HG03135 (cell line): ENCODE data around the gene MT1H.

ENCODE experiments used
- ATAC-seq: cut with Tn5 transposase; IDR thresholded peaks from one replicate; pipeline ENCODE4 v1.9.1; 2021; ENCODE audit warnings: mild to moderate bottlenecking, moderate library complexity; ENCODE audit not compliant: unreplicated experiment

MT1H gene

GRCh38 chr16:56636616-56637413 lies 32.8 kb upstream of the MT1H start:
- ATAC-seq, result no peak

GRCh38 chr16:56637814-56638750 lies 31.5 kb upstream of the MT1H start, which contains the start of gene MT1A:
Gene MT1A (plus strand): TSS chr16:56638666. CDS start chr16:56638739, 73 bp downstream.
- no peak for ATAC-seq

- no peak for ATAC-seq
Observed at GRCh38 chr16:56639045-56639444, 30.6 kb upstream of the MT1H start.

- no peak for ATAC-seq
Observed at GRCh38 chr16:56640076-56640475, 29.5 kb upstream of the MT1H start.

DNA sequence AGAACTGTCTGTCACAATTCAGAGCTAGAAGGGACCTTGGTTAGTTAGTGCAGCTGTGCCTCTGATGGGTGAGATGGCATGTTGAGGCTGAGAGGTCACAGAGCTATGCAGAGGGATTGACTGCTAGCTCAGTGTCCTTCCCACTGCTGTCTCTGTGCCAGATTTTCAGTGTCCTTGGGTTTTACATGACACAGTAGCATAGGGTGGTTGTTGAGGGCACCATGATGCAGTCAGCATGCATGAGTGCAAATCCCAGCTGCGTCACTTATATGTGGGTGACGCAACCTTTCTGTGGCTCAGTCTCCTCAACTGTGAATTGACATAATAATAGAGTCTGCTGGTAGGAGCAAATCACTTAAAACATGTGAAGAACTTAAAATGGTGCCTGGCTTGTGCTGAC lies 28.4 kb upstream of the MT1H start:
- ATAC-seq, result no peak

GRCh38 chr16:56643080-56643778 lies 26.4 kb upstream of the MT1H start:
- ATAC-seq, result no peak

GRCh38 chr16:56643833-56644232 lies 25.8 kb upstream of the MT1H start:
- no peak for ATAC-seq

- ATAC-seq, result no peak
Observed at GRCh38 chr16:56645311-56645710, 24.3 kb upstream of the MT1H start.

GRCh38 chr16:56645838-56646237 lies 23.8 kb upstream of the MT1H start:
- no peak for ATAC-seq

DNA sequence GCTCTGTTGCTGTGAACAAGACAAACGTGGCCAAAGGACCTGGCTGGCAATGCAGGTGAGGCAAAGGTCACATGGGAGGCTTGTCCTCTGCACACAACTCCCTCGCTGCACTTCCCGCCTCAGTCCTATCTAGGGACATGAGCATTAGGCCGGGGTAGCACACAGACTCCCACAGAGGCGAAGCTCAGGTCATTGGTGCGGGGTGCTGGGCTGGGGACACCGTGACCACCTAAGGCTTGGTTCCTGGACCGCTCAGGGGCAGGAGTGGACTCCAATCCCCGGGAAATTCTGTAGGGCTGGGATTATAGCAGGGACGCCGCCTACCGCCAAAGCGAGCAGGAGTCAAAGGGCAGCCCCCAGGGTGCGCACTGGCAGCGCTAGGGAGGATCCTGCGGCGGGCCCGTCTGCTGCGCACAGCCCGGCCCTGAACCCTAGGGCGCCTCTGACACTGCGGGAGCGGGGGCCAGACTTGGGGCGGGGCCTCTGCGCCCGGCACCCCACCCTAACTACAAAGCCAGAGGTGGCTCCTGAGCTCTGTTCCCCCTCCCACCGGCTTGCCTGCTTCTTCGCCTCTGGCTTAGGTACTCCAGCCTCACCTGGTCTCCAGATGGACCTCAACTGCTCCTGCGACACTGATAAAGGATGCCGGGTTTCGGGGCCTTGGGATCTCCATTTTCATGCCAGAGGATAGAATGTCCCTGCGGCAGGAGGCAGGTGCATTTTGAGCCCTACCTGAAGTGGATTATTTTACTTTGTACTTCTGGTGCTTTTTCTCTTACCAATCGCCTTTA lies 21.8 kb upstream of the MT1H start:
- no peak for ATAC-seq

GRCh38 chr16:56649271-56649670 lies 20.3 kb upstream of the MT1H start:
- no peak for ATAC-seq

DNA sequence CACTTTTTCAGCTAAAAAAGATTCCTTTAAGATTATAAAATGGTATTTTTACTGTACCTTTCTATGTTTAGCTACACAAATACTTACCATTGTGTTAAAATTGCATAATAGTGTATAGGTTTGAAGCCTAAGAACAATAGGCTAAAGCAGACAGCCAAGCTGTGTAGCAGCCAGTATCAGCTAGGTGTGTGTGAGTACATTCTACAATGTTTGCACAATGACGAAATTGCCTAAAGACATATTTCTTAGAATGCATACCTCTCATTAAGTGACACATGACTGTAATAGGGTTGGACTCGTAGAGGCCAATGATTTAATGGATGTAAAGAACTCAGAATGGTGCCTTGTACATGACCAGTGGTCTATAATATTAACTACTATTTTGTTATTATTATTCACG lies 19.8 kb upstream of the MT1H start:
- no peak for ATAC-seq

DNA sequence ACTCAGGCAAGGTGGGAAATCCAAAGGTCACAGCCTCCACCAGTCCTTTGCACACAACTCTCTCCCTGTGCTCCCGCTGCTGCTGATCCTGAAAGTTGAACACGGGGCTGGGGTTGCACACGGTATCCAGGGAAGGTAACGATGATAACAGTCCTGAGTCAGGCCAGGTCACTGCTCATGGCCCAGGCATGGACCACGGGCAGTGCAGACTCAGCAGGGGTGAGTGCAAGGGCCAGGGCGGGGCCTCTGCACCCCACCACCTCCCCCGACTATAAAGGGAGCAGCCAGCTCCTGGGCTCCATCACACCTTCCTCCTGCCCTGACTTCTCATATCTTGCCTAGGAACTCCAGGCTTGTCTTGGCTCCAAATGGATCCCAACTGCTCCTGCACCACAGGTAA lies 18.0 kb upstream of the MT1H start, which contains the start of gene MT1B:
MT1B (plus strand) TSS at position 301 of the 400 bp plus-strand sequence; CDS start at position 369, 68 bp downstream.
- ATAC-seq, result no peak

DNA sequence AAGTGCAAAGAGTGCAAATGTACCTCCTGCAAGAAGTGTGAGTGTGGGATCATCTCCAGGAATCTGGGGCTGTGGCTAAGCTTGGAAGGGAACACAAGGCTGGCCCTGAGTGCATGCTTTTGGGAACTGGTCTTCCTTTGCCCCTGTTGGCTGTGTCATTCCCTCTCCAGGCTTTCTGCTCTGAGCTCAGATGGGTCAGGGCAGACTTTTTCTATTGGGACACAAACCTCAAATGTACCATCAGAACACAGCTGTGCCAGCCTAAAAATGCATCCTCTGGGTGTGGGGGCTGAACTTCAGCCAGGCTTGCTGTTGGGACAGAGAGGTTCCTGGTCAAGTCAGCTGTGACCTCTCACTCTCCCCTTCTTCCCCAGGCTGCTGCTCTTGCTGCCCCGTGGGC lies 17.0 kb upstream of the MT1H start:
- no peak for ATAC-seq

- ATAC-seq, result no peak
Observed at GRCh38 chr16:56653218-56653617, 16.4 kb upstream of the MT1H start.

DNA sequence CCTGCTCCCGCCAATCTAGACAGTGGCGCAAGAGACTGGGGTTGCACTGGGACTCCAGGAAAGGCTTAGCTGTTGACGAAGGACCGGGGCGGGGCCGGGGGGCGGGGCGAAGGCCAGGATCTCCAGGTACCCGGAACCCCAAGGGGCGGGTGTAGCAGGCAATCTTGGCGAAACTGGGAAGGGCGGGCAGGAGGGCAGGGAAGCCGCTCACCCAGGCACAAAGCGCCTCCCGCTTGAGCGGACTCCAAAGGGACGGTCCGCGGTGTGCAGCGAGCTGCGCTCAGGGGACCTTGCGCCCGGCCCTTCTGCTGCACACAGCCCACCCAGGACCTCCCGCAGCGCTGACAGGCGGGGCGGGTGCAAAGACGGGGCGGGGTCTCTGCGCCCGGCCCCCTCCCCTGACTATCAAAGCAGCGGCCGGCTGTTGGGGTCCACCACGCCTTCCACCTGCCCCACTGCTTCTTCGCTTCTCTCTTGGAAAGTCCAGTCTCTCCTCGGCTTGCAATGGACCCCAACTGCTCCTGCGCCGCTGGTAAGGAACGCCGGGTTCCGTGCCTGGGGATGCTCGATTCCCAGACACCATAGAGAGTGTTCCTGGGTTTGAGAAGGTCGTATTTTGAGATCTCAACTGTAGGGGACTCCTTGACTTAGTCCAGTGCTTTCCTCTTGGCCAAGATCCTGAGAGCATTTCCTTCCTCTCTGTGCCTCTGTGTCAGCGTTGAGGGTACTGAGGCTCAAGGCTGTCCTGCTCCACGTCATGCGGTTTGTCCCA lies 11.9 kb upstream of the MT1H start, which contains the start of gene MT1F:
MT1F (plus strand) TSS at position 405 of the 772 bp plus-strand sequence; CDS start at position 505, 100 bp downstream.
- no peak for ATAC-seq

DNA sequence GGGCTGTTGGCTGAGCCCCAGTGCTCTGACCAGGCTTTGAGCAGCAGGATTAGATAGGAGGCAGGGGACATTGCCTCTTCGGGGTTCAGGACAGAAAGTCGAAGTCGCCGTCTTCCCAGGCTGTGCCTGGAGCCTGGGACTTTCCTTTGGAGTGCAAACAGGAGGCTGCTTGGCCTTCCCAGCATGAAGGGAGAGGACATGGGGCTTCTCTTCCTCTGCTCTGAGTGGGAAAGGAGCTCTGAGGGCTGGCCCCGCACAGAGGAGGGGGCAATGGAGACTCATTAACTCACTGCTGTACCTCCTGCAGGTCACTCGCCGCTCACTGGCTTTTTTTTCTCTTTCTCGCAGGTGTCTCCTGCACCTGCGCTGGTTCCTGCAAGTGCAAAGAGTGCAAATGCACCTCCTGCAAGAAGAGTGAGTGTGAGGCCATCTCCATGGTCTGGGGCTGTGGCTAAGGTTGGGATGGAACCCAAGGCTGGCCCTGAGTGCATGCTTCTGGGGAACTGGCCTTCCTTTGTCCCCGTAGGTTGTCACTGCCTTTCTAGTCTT lies 11.2 kb upstream of the MT1H start:
- no peak for ATAC-seq

GRCh38 chr16:56662357-56663354 lies 7.0 kb upstream of the MT1H start:
- no peak for ATAC-seq
